H1 (cell line): Measurements from ENCODE around the gene TNS1. TPM values are rescaled to one million over a fixed set of nuclear protein-coding genes. Genes with fewer than 3 reads are reported as not detected.

Experiments used
- CTCF ChIA-PET: fragments of 300-600 bp; sonication (Branson Sonifier 250); formaldehyde crosslinking; loops from one replicate; lab custom pipeline; 2021; ENCODE audit not compliant: partially characterized antibody; lab: Charles Lee
- POLR2A ChIA-PET: fragments of 300-600 bp; sonication (Branson Sonifier 250); formaldehyde crosslinking; loops from one replicate; lab custom pipeline; 2021; ENCODE audit warnings: inconsistent platforms; ENCODE audit not compliant: partially characterized antibody; lab: Charles Lee
- DNase-seq, 2 experiments: peaks; one replicate each; pipeline versions ENCODE4 v3.0.0 to v3.0.0-alpha.2; 2010 to 2022; ENCODE audit warnings: low spot score in 2 of 2, low read depth in 1 of 2, mixed read lengths in 1 of 2
- FAIRE-seq: peaks from 2 replicates; lab custom pipeline; 2011; peaks lifted over from hg19 to GRCh38; lab: Jason Lieb, UNC
- H2AFZ ChIP-seq: 2 replicates; pipeline ENCODE4 v1.8.1; 2012; ENCODE audit warnings: low read length, inconsistent platforms
- H2AK5ac ChIP-seq: 2 replicates; pipeline ENCODE4 v1.6.1; 2013; ENCODE audit warnings: low read depth, low read length
- H2BK120ac ChIP-seq: replicated peaks from 2 replicates; pipeline ENCODE3; 2013; ENCODE audit warnings: low read depth, low read length, inconsistent platforms
- H2BK12ac ChIP-seq: 2 replicates; pipeline ENCODE4 v1.6.1; 2013; ENCODE audit warnings: low read depth, low read length
- H2BK15ac ChIP-seq: 2 replicates; pipeline ENCODE4 v1.6.1; 2013; ENCODE audit warnings: low read length
- H2BK20ac ChIP-seq: 2 replicates; pipeline ENCODE4 v1.6.1; 2013; ENCODE audit warnings: low read length
- H2BK5ac ChIP-seq: 2 replicates; pipeline ENCODE4 v1.6.1; 2013; ENCODE audit warnings: low read depth, low read length
- H3K14ac ChIP-seq: 2 replicates; pipeline ENCODE4 v1.6.1; 2013; ENCODE audit warnings: inconsistent platforms; ENCODE audit not compliant: insufficient read length
- H3K18ac ChIP-seq: 2 replicates; pipeline ENCODE4 v1.6.1; 2013; ENCODE audit warnings: low read length; ENCODE audit errors: extremely low read depth
- H3K23ac ChIP-seq: 2 replicates; pipeline ENCODE4 v1.6.1; 2013; ENCODE audit warnings: inconsistent platforms; ENCODE audit not compliant: insufficient read length
- H3K23me2 ChIP-seq: 2 replicates; pipeline ENCODE4 v1.6.1; 2013; ENCODE audit warnings: low read depth, low read length
- H3K27ac ChIP-seq: 2 replicates; pipeline ENCODE4 v1.6.1; 2011; ENCODE audit warnings: low read depth, low read length, inconsistent platforms
- H3K27me3 ChIP-seq, 4 experiments: replicated peaks in 1 of 4; 1 replicate in 1 of 4; 2 replicates in 3 of 4; pipeline versions ENCODE4 v1.6.1 to v1.8.1; 2011 to 2013; ENCODE audit warnings: low read length in 3 of 4, mild to moderate bottlenecking in 3 of 4, inconsistent platforms in 2 of 4, mixed read lengths in 2 of 4, moderate library complexity in 1 of 4; ENCODE audit not compliant: control insufficient read depth in 3 of 4, insufficient read depth in 3 of 4; ENCODE audit errors: extremely low read depth in 1 of 4
- H3K36me3 ChIP-seq, 4 experiments: 2 replicates each; pipeline versions ENCODE4 v1.6.1 to v1.8.1; 2011 to 2013; ENCODE audit warnings: mild to moderate bottlenecking in 4 of 4, low read length in 3 of 4, moderate library complexity in 2 of 4, control low read depth in 1 of 4, inconsistent platforms in 1 of 4; ENCODE audit not compliant: insufficient read depth in 4 of 4, control insufficient read depth in 2 of 4
- H3K4ac ChIP-seq: replicated peaks from 2 replicates; pipeline ENCODE3; 2013; ENCODE audit warnings: low read length, low read depth, mixed read lengths, inconsistent platforms; ENCODE audit not compliant: insufficient read length
- H3K4me1 ChIP-seq, 4 experiments: replicated peaks in 1 of 4; 1 replicate in 1 of 4; 2 replicates in 3 of 4; pipeline versions ENCODE4 v1.6.1 to v1.8.1; 2011 to 2013; ENCODE audit warnings: low read length in 3 of 4, inconsistent platforms in 2 of 4, mixed read lengths in 1 of 4; ENCODE audit not compliant: insufficient read depth in 4 of 4, control insufficient read depth in 3 of 4
- H3K4me2 ChIP-seq, 2 experiments: 2 replicates each; pipeline versions ENCODE4 v1.6.1 to v1.8.1; 2011 to 2013; ENCODE audit warnings: low read depth in 2 of 2, low read length in 2 of 2, control low read depth in 1 of 2, inconsistent platforms in 1 of 2, mild to moderate bottlenecking in 1 of 2; ENCODE audit not compliant: insufficient read depth in 1 of 2
- H3K4me3 ChIP-seq, 4 experiments: fragments of 200-600, 300-600 bp in 1 of 4; sonication (generic), shearing (Covaris generic), sonication (Bioruptor Twin) in 1 of 4; 2 replicates each; pipeline versions ENCODE4 v1.5.1 to v1.8.1; 2011 to 2016; ENCODE audit warnings: low read length in 4 of 4, low read depth in 3 of 4, control low read depth in 2 of 4, inconsistent platforms in 2 of 4, mild to moderate bottlenecking in 2 of 4, mixed read lengths in 1 of 4, moderate library complexity in 1 of 4; ENCODE audit not compliant: insufficient read depth in 2 of 4; ENCODE audit errors: extremely low read depth in 1 of 4
- H3K56ac ChIP-seq: replicated peaks from 2 replicates; pipeline ENCODE3; 2013; ENCODE audit warnings: low read depth, mild to moderate bottlenecking, mixed read lengths, low read length, inconsistent platforms; ENCODE audit not compliant: insufficient read length
- H3K79me1 ChIP-seq: 2 replicates; pipeline ENCODE4 v1.6.1; 2013; ENCODE audit warnings: low read depth, low read length, control low read depth
- H3K79me2 ChIP-seq, 2 experiments: 2 replicates each; pipeline versions ENCODE4 v1.6.1 to v1.8.1; 2012 to 2013; ENCODE audit warnings: low read length in 2 of 2, mild to moderate bottlenecking in 2 of 2, inconsistent platforms in 1 of 2; ENCODE audit not compliant: insufficient read depth in 2 of 2, control insufficient read depth in 1 of 2
- H3K9ac ChIP-seq, 4 experiments: replicated peaks in 1 of 4; 1 replicate in 1 of 4; 2 replicates in 3 of 4; pipeline versions ENCODE4 v1.6.1 to v1.8.1; 2011 to 2013; ENCODE audit warnings: low read depth in 3 of 4, low read length in 3 of 4, control low read depth in 2 of 4, mild to moderate bottlenecking in 2 of 4, moderate library complexity in 2 of 4, inconsistent platforms in 1 of 4; ENCODE audit errors: extremely low read depth in 1 of 4
- H3K9me3 ChIP-seq, 2 experiments: 2 replicates each; pipeline versions ENCODE4 v1.6.1 to v1.8.1; 2012 to 2013; ENCODE audit warnings: mild to moderate bottlenecking in 2 of 2, moderate library complexity in 2 of 2, control low read depth in 1 of 2, inconsistent platforms in 1 of 2, low read depth in 1 of 2, low read length in 1 of 2, mixed read lengths in 1 of 2; ENCODE audit not compliant: insufficient read depth in 2 of 2
- H4K20me1 ChIP-seq, 2 experiments: replicated peaks in 1 of 2; 2 replicates each; pipeline versions ENCODE3 to v1.8.1; 2011 to 2013; ENCODE audit warnings: inconsistent platforms in 2 of 2, low read length in 2 of 2, mild to moderate bottlenecking in 1 of 2; ENCODE audit not compliant: insufficient read depth in 2 of 2, control insufficient read depth in 1 of 2
- H4K5ac ChIP-seq: 2 replicates; pipeline ENCODE4 v1.6.1; 2013; ENCODE audit warnings: low read length, low read depth, mixed read lengths, inconsistent platforms; ENCODE audit not compliant: insufficient read length
- H4K8ac ChIP-seq: 2 replicates; pipeline ENCODE4 v1.8.0; 2013; ENCODE audit warnings: mild to moderate bottlenecking, moderate library complexity, low read length, inconsistent platforms; ENCODE audit not compliant: insufficient read depth; ENCODE audit errors: extremely low read depth
- H4K91ac ChIP-seq: replicated peaks from 2 replicates; pipeline ENCODE3; 2013; ENCODE audit warnings: low read length, mixed read lengths, inconsistent platforms; ENCODE audit not compliant: insufficient read length
- KDM4A ChIP-seq: IDR thresholded peaks from one replicate; pipeline ENCODE4 v1.7.1; 2012; ENCODE audit warnings: low read depth, mild to moderate bottlenecking, moderate library complexity, low read length, inconsistent platforms; ENCODE audit not compliant: severe bottlenecking
- RFX5 ChIP-seq: IDR thresholded peaks from 2 replicates; pipeline ENCODE4 v1.6.1; 2011; ENCODE audit warnings: low read depth, low read length, improper control_type of control experiment, borderline replicate concordance
- SP1 ChIP-seq: IDR thresholded peaks from 2 replicates; pipeline ENCODE4 v1.6.1; 2011; ENCODE audit warnings: low read depth, low read length
- TAF7 ChIP-seq: optimal IDR thresholded peaks from 2 replicates; pipeline ENCODE3; 2011; ENCODE audit warnings: low read depth, mild to moderate bottlenecking, inconsistent platforms, low read length, moderate library complexity, borderline replicate concordance
- ZNF274 ChIP-seq: IDR thresholded peaks from 2 replicates; pipeline ENCODE4 v1.7.0; 2012; ENCODE audit warnings: low read length, borderline replicate concordance; ENCODE audit errors: extremely low read depth
- WGBS, 2 experiments: shearing (Covaris generic) in 1 of 2; methylation state at CpG; one replicate each; pipeline versions ENCODE4 v1.1.6 to v1.1.7; 2013 to 2015; ENCODE audit warnings: low lambda C conversion rate in 2 of 2, mixed read lengths in 2 of 2, inconsistent platforms in 1 of 2, low coverage in 1 of 2, missing lambda C conversion rate in 1 of 2; ENCODE audit not compliant: insufficient replicate concordance in 2 of 2, insufficient coverage in 1 of 2, insufficient read length in 1 of 2; ENCODE audit errors: extremely low coverage in 1 of 2, missing lambda C conversion rate in 1 of 2; 5-methylcytosine and 5-hydroxymethylcytosine counted together
- polyA plus RNA-seq, 7 experiments: library from polyadenylated mRNA; depleted of rRNA in 3 of 7; stranded (reverse) in 5 of 7; unstranded in 2 of 7; fragments of >200 nt in 5 of 7; fragments of 200-250 nt in 2 of 7; gene quantifications; 1 replicate in 5 of 7; 2 replicates in 1 of 7; 4 replicates in 1 of 7; pipeline versions ENCODE4 v1.2.1 to v1.2.3, GENCODE V29; 2011 to 2013; ENCODE audit warnings: missing spikeins in 2 of 7, mixed read lengths in 2 of 7
- total RNA-seq: library from RNA; stranded (reverse); fragmentation: NEBNext Ultra II Directional; extraction: Animal tissue kit (Norgen Biotek cat#: 25700); gene quantifications from 2 replicates; pipeline ENCODE4 v1.2.1, GENCODE V29; 2021

TNS1 gene
- total and polyA plus RNA-seq, 2 of the 8 experiments (the other 6 are each of a cell fraction or from before 2014, with no cell fraction given), result 1.5 to 5.1 TPM

DNA sequence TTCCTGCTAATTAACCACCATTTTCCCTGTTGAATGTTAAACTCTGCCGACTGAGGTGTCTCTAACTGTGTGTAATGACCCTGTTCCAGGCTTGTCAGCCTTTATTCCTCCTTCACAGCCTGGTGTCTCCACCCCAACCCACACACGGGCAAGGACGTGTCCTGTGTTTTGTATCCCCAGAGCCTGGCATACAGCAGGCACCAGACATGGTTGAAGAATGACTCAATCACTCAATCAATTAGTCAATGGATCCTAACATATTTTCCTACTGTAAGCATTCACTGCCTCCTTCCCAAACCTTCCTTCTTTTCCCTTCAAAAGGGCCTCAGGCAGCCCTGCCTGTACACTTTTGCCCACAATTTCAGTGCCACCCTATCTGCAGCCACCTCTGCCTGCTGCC, 2.7 kb upstream of the TNS1 start:
- no peak overlapping the region for H2BK15ac ChIP-seq
- no peak overlapping the region for H3K4me2 ChIP-seq
- H3K27me3 ChIP-seq, result peaks cover 7 to 25% (median 23%) of the 10 kb centered on the region in 4 experiments
- H2BK120ac ChIP-seq, result no peak overlapping the region
- H3K18ac ChIP-seq, result no peak overlapping the region
- H3K27ac ChIP-seq, result no peak overlapping the region
- no peaks in the 10 kb centered on the region for H3K79me2 ChIP-seq
- H4K91ac ChIP-seq, result no peak overlapping the region
- 93% methylated on average over 3 of the region's 3 CpGs; no CpG with 5 or more reads in 1 of the 2 experiments for WGBS, 2 experiments
- H2BK12ac ChIP-seq, result no peak overlapping the region
- no peak overlapping the region for H2BK20ac ChIP-seq
- H3K79me1 ChIP-seq, result no peaks in the 10 kb centered on the region
- no peak overlapping the region for H3K14ac ChIP-seq
- no peak overlapping the region for H2AK5ac ChIP-seq
- no peak overlapping the region for H3K9ac ChIP-seq
- H3K23me2 ChIP-seq, result peaks cover 10% of the 10 kb centered on the region; the same call in 1 of the 2 replicates
- H3K4ac ChIP-seq, result no peak overlapping the region
- H4K8ac ChIP-seq, result no peak overlapping the region
- H3K9me3 ChIP-seq, result no peaks in the 10 kb centered on the region
- no peak overlapping the region for H3K23ac ChIP-seq
- no peak overlapping the region for H2AFZ ChIP-seq
- H2BK5ac ChIP-seq, result no peak overlapping the region
- H3K36me3 ChIP-seq, result no peaks in the 10 kb centered on the region
- ChIA-PET CTCF (interaction anchor here (1.0 to 4.6 kb wide), 6 partner anchors 12 to 220 kb away, joined by 3 to 30 read pairs (median 10); no protein-coding TSS in a partner anchor), POLR2A (interaction anchor here (1.5 to 2.3 kb wide), 2 partner anchors 9 to 10 kb away, joined by 4 to 9 read pairs; no protein-coding TSS in a partner anchor)
- no peak overlapping the region for H4K5ac ChIP-seq
- peaks cover 0 to 24% (median 16%) of the 10 kb centered on the region in 4 experiments; a peak in 6 of 7 replicates for H3K4me1 ChIP-seq
- no peak overlapping the region for H3K4me3 ChIP-seq
- DNase-seq, result no peak
- no peak overlapping the region for H3K56ac ChIP-seq
- no peaks in the 10 kb centered on the region for H4K20me1 ChIP-seq
- FAIRE-seq, result no peak
- TF ChIP-seq KDM4A (no peak), TAF7 (no peak), RFX5 (no peak), SP1 (no peak), ZNF274 (no peak)
